ENCODE data around the gene MAGEA9B. TPM values are rescaled to one million over a fixed set of nuclear protein-coding genes. Genes with fewer than 3 reads are reported as not detected.

MAGEA9B gene, protein sequence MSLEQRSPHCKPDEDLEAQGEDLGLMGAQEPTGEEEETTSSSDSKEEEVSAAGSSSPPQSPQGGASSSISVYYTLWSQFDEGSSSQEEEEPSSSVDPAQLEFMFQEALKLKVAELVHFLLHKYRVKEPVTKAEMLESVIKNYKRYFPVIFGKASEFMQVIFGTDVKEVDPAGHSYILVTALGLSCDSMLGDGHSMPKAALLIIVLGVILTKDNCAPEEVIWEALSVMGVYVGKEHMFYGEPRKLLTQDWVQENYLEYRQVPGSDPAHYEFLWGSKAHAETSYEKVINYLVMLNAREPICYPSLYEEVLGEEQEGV
- total RNA-seq, result not detected in 2 replicates

DNA sequence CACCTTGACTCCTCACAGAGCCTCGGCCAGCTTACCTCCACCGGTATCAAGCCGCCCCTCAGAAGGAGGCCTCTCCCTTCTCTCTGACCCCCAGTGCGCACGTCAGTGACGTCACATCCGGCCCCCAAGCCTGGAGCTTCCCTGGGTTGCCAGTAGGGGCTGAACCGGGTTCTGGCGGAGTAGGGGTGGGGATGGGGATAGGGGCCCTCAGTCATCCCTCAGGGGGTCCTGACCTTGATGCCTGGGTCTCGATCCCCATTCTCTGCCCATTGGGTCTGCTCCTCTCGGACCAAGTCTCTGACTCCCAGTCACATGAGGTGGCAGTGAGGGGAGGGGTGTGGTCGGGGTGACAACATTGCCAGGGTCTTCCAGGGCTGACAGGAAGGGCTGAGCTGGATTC, at the start of gene MAGEA9B:
Gene MAGEA9B, minus strand, starts transcription at position 101 of the 400 bp plus-strand sequence. CDS start 4,280 bp downstream, outside the sequence.

DNA sequence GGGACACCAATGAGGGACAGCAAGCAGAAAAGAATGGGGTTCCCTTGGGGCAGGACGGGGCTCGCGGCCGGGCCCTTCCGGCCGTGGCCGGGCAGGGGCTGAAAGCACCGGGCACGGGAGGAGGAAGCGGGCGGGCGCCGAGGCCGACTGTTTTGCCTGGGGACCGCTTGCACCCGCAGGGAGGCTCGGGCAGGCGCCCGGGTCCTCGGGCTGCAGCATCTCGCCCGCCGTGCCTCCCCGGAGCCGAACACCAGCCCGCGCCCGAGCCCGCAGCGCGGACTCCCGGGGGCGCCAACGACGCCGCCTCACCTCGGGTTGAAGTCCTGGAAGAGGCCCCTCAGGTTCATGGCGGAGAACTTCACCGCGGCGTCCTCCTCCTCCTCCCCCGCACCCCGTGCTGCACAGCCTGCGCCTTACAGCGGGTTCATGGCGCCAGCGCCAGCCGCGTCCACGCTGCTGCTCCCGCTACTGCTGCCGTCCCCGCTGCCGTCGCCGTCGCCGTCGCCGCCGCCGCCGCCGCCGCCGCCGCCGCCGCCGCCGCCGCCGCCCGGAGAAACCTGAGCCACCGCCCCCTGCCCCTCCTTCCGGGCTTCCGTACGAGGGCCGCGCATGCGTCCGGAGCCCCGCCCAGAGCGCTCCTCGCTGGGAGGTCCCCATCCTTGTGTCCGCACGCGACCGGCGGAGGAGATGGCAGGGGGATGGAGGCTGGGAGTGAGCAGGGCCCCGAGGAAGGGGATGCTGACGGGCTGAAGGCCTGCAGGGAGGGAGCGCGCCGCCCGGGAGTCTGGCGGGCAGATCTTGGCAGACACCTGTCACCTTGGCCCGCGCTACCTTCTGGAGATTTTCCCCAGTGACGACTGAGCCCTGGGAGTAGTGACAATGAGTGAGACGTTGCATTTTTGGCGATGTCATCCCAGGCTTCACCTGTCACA, 44.2 kb upstream of the MAGEA9B start, which contains the start of gene TMEM185A:
Gene TMEM185A, minus strand, starts transcription at position 559 of the 932 bp plus-strand sequence. Its CDS starts 212 bp downstream, at position 347.

DNA sequence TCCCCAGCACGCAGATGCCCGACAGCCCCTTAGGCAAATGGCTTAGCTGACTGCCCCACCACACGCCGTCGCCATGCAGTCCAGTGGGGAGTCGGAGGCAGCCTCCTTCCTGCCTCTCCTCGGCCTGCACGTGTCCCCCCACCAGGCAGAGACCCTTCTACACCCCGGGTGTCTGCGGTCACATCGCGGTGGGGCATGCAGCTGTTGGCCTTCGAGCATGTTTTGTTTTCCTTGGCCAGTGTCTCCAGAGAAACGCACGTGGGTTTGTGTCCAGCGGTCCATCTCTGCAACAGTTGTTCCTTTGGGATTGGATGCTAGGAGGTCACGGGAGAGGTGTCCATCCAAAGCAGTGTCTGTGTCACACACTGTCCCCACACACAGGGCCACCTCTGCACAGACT, 8.0 kb upstream of the MAGEA9B start, which contains the start of gene HSFX2:
Gene HSFX2, minus strand, starts transcription at position 101 of the 400 bp plus-strand sequence. CDS start 614 bp downstream, outside the sequence.

DNA sequence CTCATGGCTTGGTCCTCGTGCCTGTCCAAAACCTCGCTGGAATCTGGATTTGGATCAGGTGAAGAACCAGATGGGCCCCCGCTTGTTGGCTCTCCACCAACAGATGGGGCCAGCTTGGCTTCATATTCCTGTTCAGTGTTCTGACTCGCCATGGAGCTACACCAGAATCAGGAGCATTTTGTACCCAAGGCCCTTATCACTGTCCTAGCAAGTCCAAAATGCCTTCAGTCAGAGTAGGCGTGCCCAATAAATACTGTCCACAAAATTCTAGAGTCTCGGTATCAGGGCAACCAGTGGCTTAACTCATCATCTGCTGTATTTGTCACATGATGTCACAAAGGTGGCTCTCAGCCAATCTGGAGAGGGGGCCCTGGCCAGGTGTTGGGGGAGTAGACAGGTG, 37.6 kb downstream of the MAGEA9B start, which contains the start of gene HSFX3:
Gene HSFX3, minus strand, starts transcription at position 224 of the 400 bp plus-strand sequence. Its CDS starts 72 bp downstream, at position 152.

DNA sequence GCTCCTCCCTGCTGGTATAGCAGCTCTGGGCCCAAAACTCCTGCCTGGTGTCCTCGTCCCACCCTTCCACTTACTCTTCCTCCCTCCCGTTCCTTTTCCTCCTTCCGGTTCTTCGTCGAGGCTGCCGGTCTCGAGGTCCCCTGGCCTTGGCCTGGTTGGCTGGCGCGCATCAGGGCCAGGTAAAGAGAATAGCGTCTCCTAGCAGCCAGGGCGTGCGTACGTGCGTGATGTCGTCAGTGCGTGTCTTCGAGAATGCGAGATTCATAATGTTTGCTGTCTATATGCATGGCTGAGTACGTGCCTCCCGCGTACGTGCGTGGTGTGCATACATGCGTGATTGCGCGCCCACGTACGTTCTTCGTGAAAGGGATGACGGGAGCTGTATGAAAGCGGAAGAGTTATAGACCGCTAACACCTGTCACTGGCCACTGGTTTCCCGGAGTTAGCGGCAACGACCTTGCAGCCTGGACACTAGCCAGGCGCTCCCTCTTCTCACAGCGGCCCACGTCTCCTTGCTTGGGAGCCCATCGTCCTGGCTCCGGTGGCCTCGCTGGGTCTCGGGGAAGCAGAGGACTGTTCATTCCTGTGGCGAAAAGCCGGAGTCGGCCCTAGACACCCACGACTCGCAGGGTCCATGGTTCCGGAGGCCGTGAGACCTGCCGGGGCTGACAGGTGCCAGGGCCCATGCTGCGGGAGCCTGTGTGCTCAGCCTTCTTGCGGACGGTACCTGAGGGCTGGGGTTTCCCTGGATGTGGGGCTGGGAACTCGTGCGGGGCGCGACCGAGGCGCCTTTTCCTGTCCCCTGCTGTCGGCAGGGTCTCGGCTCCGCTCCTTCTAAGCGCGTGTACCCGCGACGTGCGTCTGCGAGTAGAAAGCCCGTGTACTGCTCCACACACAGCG, 46.4 kb downstream of the MAGEA9B start, which contains the start of gene EOLA1:
Gene EOLA1, plus strand, starts transcription at position 392 of the 900 bp plus-strand sequence. CDS start 4,619 bp downstream, outside the sequence.

Other genes with a start within 250 kb of the MAGEA9B start
- 19.3 and 23.1 TPM in 2 replicates for gene IDS, start 82.2 kb downstream of the MAGEA9B start, total RNA-seq
- 13.3 and 16.3 TPM in 2 replicates for gene EOLA1, start 46.4 kb downstream of the MAGEA9B start, total RNA-seq
- not detected in 2 replicates for gene HSFX3, start 37.5 kb downstream of the MAGEA9B start, total RNA-seq
- 0.32 TPM in 1 of 2 replicates, not detected in the other for gene HSFX2, start 7.9 kb upstream of the MAGEA9B start, total RNA-seq
- 11.1 and 14.6 TPM in 2 replicates for gene TMEM185A, start 44.3 kb upstream of the MAGEA9B start, total RNA-seq
- not detected in 2 replicates for gene MAGEA11, start 124.6 kb upstream of the MAGEA9B start, total RNA-seq
- under 0.01 and 0.46 TPM in 2 replicates for gene HSFX1, start 186.6 kb upstream of the MAGEA9B start, total RNA-seq
- not detected in 2 replicates for gene MAGEA9, start 194.5 kb upstream of the MAGEA9B start, total RNA-seq